Measurements from ENCODE around the gene SNORC.

- TF ChIP-seq CTCF (IDR thresholded peaks at IDR 0.05) (no peak), EZH2 (IDR thresholded peaks at IDR 0.05; ENCODE audit: borderline replicate concordance, insufficient read depth, low read depth, low read length, poor library complexity, severe bottlenecking) (no peak)
Measured at GRCh38 chr2:232854082-232854481, 16.0 kb upstream of the SNORC start.
